Astrocyte (in vitro differentiated cells and primary cell): ENCODE data around the gene CLEC16A.

Experiments
- EZH2 ChIP-seq: IDR thresholded peaks from 2 replicates; pipeline ENCODE4 v1.6.1; 2012; ENCODE audit warnings: mild to moderate bottlenecking, low read length, inconsistent platforms; ENCODE audit not compliant: insufficient read depth
- TF ChIP-seq, protein P1 (sequence below): IDR thresholded peaks from 2 replicates; pipeline ENCODE4 v1.5.1; 2011; ENCODE audit warnings: low read depth, mild to moderate bottlenecking, inconsistent platforms, low read length, moderate library complexity; ENCODE audit not compliant: insufficient read depth

DNA sequence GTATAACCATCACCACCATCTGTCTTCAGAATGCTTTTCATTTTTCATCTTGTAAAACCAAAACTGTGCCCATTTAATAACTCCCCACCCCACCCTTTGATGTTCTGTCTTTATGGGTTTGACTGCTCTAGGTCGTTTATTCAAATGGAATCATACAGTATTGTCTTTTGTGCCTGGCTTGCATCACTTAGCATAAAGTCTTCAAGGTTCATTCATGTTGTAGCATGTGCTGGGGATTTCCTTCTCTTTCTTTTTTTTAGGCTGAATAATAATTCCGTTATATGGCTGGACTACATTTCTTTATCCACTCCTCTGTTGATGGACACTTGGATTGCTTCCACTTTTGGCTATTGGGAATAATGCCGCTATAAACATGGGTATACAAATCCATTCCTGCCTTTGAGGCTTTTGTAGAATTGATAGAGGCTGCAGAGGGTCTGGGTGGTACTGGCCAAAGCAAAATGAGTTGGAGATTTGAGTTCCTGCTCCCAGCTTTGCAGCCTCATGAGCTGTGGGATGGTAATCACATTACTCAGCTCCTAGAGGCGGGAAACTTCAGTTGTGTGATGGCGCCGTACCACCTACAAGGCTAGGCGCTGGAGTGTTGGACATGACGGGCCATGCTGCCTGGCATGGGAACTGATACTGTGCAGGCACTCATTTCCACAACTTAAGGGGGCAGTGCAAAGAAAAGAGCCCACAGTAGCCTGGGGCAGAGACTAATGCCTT is 64.8 kb downstream of the CLEC16A start:
- TF ChIP-seq EZH2: no peak
- TF ChIP-seq, protein P1, sequence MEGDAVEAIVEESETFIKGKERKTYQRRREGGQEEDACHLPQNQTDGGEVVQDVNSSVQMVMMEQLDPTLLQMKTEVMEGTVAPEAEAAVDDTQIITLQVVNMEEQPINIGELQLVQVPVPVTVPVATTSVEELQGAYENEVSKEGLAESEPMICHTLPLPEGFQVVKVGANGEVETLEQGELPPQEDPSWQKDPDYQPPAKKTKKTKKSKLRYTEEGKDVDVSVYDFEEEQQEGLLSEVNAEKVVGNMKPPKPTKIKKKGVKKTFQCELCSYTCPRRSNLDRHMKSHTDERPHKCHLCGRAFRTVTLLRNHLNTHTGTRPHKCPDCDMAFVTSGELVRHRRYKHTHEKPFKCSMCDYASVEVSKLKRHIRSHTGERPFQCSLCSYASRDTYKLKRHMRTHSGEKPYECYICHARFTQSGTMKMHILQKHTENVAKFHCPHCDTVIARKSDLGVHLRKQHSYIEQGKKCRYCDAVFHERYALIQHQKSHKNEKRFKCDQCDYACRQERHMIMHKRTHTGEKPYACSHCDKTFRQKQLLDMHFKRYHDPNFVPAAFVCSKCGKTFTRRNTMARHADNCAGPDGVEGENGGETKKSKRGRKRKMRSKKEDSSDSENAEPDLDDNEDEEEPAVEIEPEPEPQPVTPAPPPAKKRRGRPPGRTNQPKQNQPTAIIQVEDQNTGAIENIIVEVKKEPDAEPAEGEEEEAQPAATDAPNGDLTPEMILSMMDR: no peak
